Liver (tissue), 3 donors: ENCODE results near the gene LTBP2.

Experiments used
- CTCF ChIP-seq: fragments of 150-350 bp; IDR thresholded peaks from 2 replicates; pipeline ENCODE4 v1.5.1; 2017; ENCODE audit warnings: improper control_type of control experiment, low read depth, low read length; ENCODE audit not compliant: missing input control
- EGR1 ChIP-seq, 2 donors: IDR thresholded peaks; 2 replicates each; pipeline ENCODE4 v1.6.1; 2016 to 2018; ENCODE audit warnings: antibody characterized with exemption in 2 of 2, low read depth in 2 of 2
- FOXA1 ChIP-seq: IDR thresholded peaks from 2 replicates; pipeline ENCODE4 v1.6.1; 2016; ENCODE audit warnings: antibody characterized with exemption
- GABPA ChIP-seq, 2 donors: IDR thresholded peaks in 1 of 2; conservative IDR thresholded peaks in 1 of 2; 2 replicates each; pipeline ENCODE4 v1.6.1; 2016; ENCODE audit warnings: antibody characterized with exemption in 2 of 2, mild to moderate bottlenecking in 1 of 2, moderate library complexity in 1 of 2
- HNF4A ChIP-seq, 2 donors: conservative IDR thresholded peaks; 2 replicates each; pipeline ENCODE4 v1.6.1; 2016; ENCODE audit warnings: antibody characterized with exemption in 2 of 2, mild to moderate bottlenecking in 2 of 2
- JUND ChIP-seq, 2 donors: IDR thresholded peaks; 2 replicates each; pipeline ENCODE4 v1.6.1; 2016; ENCODE audit warnings: antibody characterized with exemption in 2 of 2
- MAX ChIP-seq: IDR thresholded peaks from 2 replicates; pipeline ENCODE4 v1.6.1; 2016; ENCODE audit warnings: antibody characterized with exemption
- RAD21 ChIP-seq, 2 donors: IDR thresholded peaks; 2 replicates each; pipeline ENCODE4 v1.6.1; 2016; ENCODE audit warnings: antibody characterized with exemption in 2 of 2, mild to moderate bottlenecking in 2 of 2
- REST ChIP-seq: IDR thresholded peaks from 2 replicates; pipeline ENCODE4 v1.6.1; 2016; ENCODE audit warnings: antibody characterized with exemption, mild to moderate bottlenecking
- RXRA ChIP-seq, 2 donors: IDR thresholded peaks; 2 replicates each; pipeline ENCODE4 v1.6.1; 2017 to 2018; ENCODE audit warnings: antibody characterized with exemption in 2 of 2, mild to moderate bottlenecking in 1 of 2
- SP1 ChIP-seq: IDR thresholded peaks from 2 replicates; pipeline ENCODE4 v1.6.1; 2018; ENCODE audit warnings: antibody characterized with exemption, mild to moderate bottlenecking
- TAF1 ChIP-seq: conservative IDR thresholded peaks from 2 replicates; pipeline ENCODE4 v1.6.1; 2016; ENCODE audit warnings: antibody characterized with exemption, mild to moderate bottlenecking
- YY1 ChIP-seq: IDR thresholded peaks from 2 replicates; pipeline ENCODE4 v1.6.1; 2016; ENCODE audit warnings: antibody characterized with exemption, mild to moderate bottlenecking
- ZBTB33 ChIP-seq: IDR thresholded peaks from 2 replicates; pipeline ENCODE4 v1.6.1; 2016; ENCODE audit warnings: antibody characterized with exemption
- donor health status: healthy.
- donor health status: healthy.

- no peak for TF ChIP-seq CTCF
- no peak for TF ChIP-seq RXRA (IDR thresholded peaks at IDR 0.05)
- no peak for TF ChIP-seq ZBTB33
- no peak for TF ChIP-seq JUND (IDR thresholded peaks at IDR 0.05)
- TF ChIP-seq FOXA1 = no peak
- TF ChIP-seq YY1 = no peak
- TF ChIP-seq REST = no peak
- no peak for TF ChIP-seq RAD21 (IDR thresholded peaks at IDR 0.05)
- no peak for TF ChIP-seq TAF1
- no peak for TF ChIP-seq SP1
- no peak for TF ChIP-seq EGR1 (IDR thresholded peaks at IDR 0.05; ENCODE audit: low read depth in 2 of 2)
- TF ChIP-seq MAX = no peak
- no peak for TF ChIP-seq HNF4A (conservative IDR thresholded peaks at IDR 0.05)
- no peak for TF ChIP-seq GABPA (IDR thresholded peaks at IDR 0.05 in 1 of 2, conservative IDR thresholded peaks at IDR 0.05 in 1 of 2)
Measured at GRCh38 chr14:74465335-74465734, 146.7 kb downstream of the LTBP2 start.
